Skeletal muscle tissue (tissue), 4 donors: ENCODE measurements around the gene SNTB2. TPM values are rescaled to one million over a fixed set of nuclear protein-coding genes. Genes with fewer than 3 reads are reported as not detected.

ENCODE experiments used
- H3K27ac ChIP-seq: one replicate; pipeline ENCODE4 v1.7.0; 2013; ENCODE audit warnings: mild to moderate bottlenecking, low read depth, low read length, inconsistent platforms
- H3K27me3 ChIP-seq, 3 donors: one replicate each; pipeline ENCODE4 v1.7.0; 2013; ENCODE audit warnings: low read length in 3 of 3; ENCODE audit not compliant: control insufficient read depth in 3 of 3, insufficient read depth in 3 of 3
- H3K36me3 ChIP-seq, 3 donors: one replicate each; pipeline ENCODE4 v1.7.0; 2013; ENCODE audit warnings: low read length in 3 of 3; ENCODE audit not compliant: control insufficient read depth in 3 of 3, insufficient read depth in 3 of 3
- H3K4me1 ChIP-seq, 3 donors: one replicate each; pipeline ENCODE4 v1.7.0; 2013; ENCODE audit warnings: low read length in 3 of 3, mild to moderate bottlenecking in 3 of 3; ENCODE audit not compliant: control insufficient read depth in 3 of 3, insufficient read depth in 3 of 3
- H3K4me3 ChIP-seq, 3 donors: one replicate each; pipeline ENCODE4 v1.7.0; 2013; ENCODE audit warnings: low read length in 3 of 3
- H3K9ac ChIP-seq, 3 donors: one replicate each; pipeline ENCODE4 v1.7.0; 2013; ENCODE audit warnings: low read length in 3 of 3, mild to moderate bottlenecking in 3 of 3, moderate library complexity in 2 of 3, low read depth in 1 of 3
- H3K9me3 ChIP-seq, 3 donors: one replicate each; pipeline ENCODE4 v1.7.0; 2013; ENCODE audit warnings: low read length in 3 of 3; ENCODE audit not compliant: control insufficient read depth in 3 of 3
- total RNA-seq: library from RNA; depleted of rRNA; stranded (reverse); fragments of >200 nt; gene quantifications from one replicate; pipeline ENCODE4 v1.2.3, GENCODE V29; 2014
- donor health status: Osteomylitis.

SNTB2 gene
- total RNA-seq, 1 donor from 2014 or later = 24.5 TPM

- Histone ChIP-seq H3K4me1 (peaks cover 17 to 22% (median 17%) of the 10 kb centered on the region in 3 donors), H3K9me3 (no peaks in the 10 kb centered on the region), H3K27ac (peak overlapping the region; percentile 10), H3K9ac (no peak overlapping the region), H3K27me3 (no peaks in the 10 kb centered on the region), H3K4me3 (peak overlapping the region in 1 of 3 donors; percentile 10), H3K36me3 (no peaks in the 10 kb centered on the region)
Measured at GRCh38 chr16:69179328-69180010, 7.5 kb upstream of the SNTB2 start.

GRCh38 chr16:69180011-69180338 lies 7.0 kb upstream of the SNTB2 start:
- peaks cover 17 to 22% (median 17%) of the 10 kb centered on the region in 3 donors for H3K4me1 ChIP-seq
- no peak overlapping the region for H3K4me3 ChIP-seq
- H3K9me3 ChIP-seq = no peaks in the 10 kb centered on the region
- H3K27ac ChIP-seq = peak overlapping the region; percentile 10
- no peaks in the 10 kb centered on the region for H3K27me3 ChIP-seq
- no peaks in the 10 kb centered on the region for H3K36me3 ChIP-seq
- H3K9ac ChIP-seq = no peak overlapping the region

- peak overlapping the region; percentile 20 to 57 (median 21) for H3K9ac ChIP-seq
- no peaks in the 10 kb centered on the region for H3K36me3 ChIP-seq
- peaks cover 22 to 29% (median 23%) of the 10 kb centered on the region in 3 donors for H3K4me1 ChIP-seq
- H3K27ac ChIP-seq = no peak overlapping the region
- H3K9me3 ChIP-seq = no peaks in the 10 kb centered on the region
- no peaks in the 10 kb centered on the region for H3K27me3 ChIP-seq
- H3K4me3 ChIP-seq = peak overlapping the region in 2 of 3 donors; percentile 29 to 35
Measured at GRCh38 chr16:69182730-69183416, 4.1 kb upstream of the SNTB2 start.

- no peaks in the 10 kb centered on the region for H3K36me3 ChIP-seq
- H3K9ac ChIP-seq = peak overlapping the region; percentile 48 to 83 (median 82)
- peak overlapping the region; percentile 52 for H3K27ac ChIP-seq
- H3K27me3 ChIP-seq = no peaks in the 10 kb centered on the region
- H3K4me3 ChIP-seq = peak overlapping the region; percentile 78 to 85 (median 82)
- no peaks in the 10 kb centered on the region for H3K9me3 ChIP-seq
- peaks cover 20 to 33% (median 32%) of the 10 kb centered on the region in 3 donors for H3K4me1 ChIP-seq
Measured at GRCh38 chr16:69187446-69188235, 677 bp downstream of the SNTB2 start.

- Histone ChIP-seq H3K9me3 (no peaks in the 10 kb centered on the region), H3K27me3 (no peaks in the 10 kb centered on the region), H3K4me1 (peaks cover 15 to 28% (median 27%) of the 10 kb centered on the region in 3 donors), H3K27ac (peak overlapping the region; percentile 42), H3K9ac (peak overlapping the region; percentile 48 to 83 (median 82)), H3K36me3 (no peaks in the 10 kb centered on the region), H3K4me3 (peak overlapping the region; percentile 78 to 85 (median 82))
Measured at GRCh38 chr16:69188236-69188549, 1.2 kb downstream of the SNTB2 start.

GRCh38 chr16:69188716-69189115 lies 1.8 kb downstream of the SNTB2 start:
- peak overlapping the region in 2 of 3 donors; percentile 48 to 83 for H3K9ac ChIP-seq
- H3K9me3 ChIP-seq = no peaks in the 10 kb centered on the region
- H3K27ac ChIP-seq = peak overlapping the region; percentile 42
- H3K4me3 ChIP-seq = peak overlapping the region; percentile 30 to 85 (median 78)
- H3K4me1 ChIP-seq = peaks cover 14 to 27% (median 25%) of the 10 kb centered on the region in 3 donors
- no peaks in the 10 kb centered on the region for H3K27me3 ChIP-seq
- H3K36me3 ChIP-seq = no peaks in the 10 kb centered on the region

- Histone ChIP-seq H3K4me3 (no peak overlapping the region), H3K4me1 (peaks cover 17 to 27% (median 25%) of the 10 kb centered on the region in 3 donors), H3K27me3 (no peaks in the 10 kb centered on the region), H3K9ac (no peak overlapping the region), H3K36me3 (no peaks in the 10 kb centered on the region), H3K9me3 (no peaks in the 10 kb centered on the region), H3K27ac (no peak overlapping the region)
Measured at GRCh38 chr16:69190046-69190588, 3.2 kb downstream of the SNTB2 start.

GRCh38 chr16:69190598-69190997 lies 3.6 kb downstream of the SNTB2 start:
- H3K36me3 ChIP-seq = no peaks in the 10 kb centered on the region
- H3K9ac ChIP-seq = no peak overlapping the region
- peaks cover 20 to 27% (median 27%) of the 10 kb centered on the region in 3 donors for H3K4me1 ChIP-seq
- H3K9me3 ChIP-seq = no peaks in the 10 kb centered on the region
- H3K27me3 ChIP-seq = no peaks in the 10 kb centered on the region
- no peak overlapping the region for H3K27ac ChIP-seq
- no peak overlapping the region for H3K4me3 ChIP-seq

GRCh38 chr16:69191136-69191535 lies 4.2 kb downstream of the SNTB2 start:
- no peak overlapping the region for H3K9ac ChIP-seq
- no peaks in the 10 kb centered on the region for H3K9me3 ChIP-seq
- H3K4me1 ChIP-seq = peaks cover 21 to 27% (median 27%) of the 10 kb centered on the region in 3 donors
- no peaks in the 10 kb centered on the region for H3K36me3 ChIP-seq
- no peak overlapping the region for H3K4me3 ChIP-seq
- no peaks in the 10 kb centered on the region for H3K27me3 ChIP-seq
- no peak overlapping the region for H3K27ac ChIP-seq
